Vagina (tissue), 2 donors: Measurements from ENCODE around the gene XIRP2. TPM values are rescaled to one million over a fixed set of nuclear protein-coding genes. Genes with fewer than 3 reads are reported as not detected.
"Not testable (repeated sequence)": the region's sequence is repeated elsewhere in the genome, so short reads cannot be mapped to it uniquely, and the experiment has no call there.

Source experiments
- DNase-seq, 2 donors: peaks; one replicate each; pipeline ENCODE4 v3.0.0-alpha.2; 2017; ENCODE audit errors: extremely low spot score in 2 of 2
- H3K27ac ChIP-seq: fragments of 200-600 bp; sonication (generic); one replicate; pipeline ENCODE4 v1.5.1; 2019
- H3K27me3 ChIP-seq: fragments of 200-600 bp; sonication (generic); one replicate; pipeline ENCODE4 v1.5.1; 2019
- H3K36me3 ChIP-seq, 2 donors: fragments of 200-600 bp; sonication (generic); one replicate each; pipeline ENCODE4 v1.5.1; 2017 to 2019
- H3K4me1 ChIP-seq: fragments of 200-600 bp; sonication (generic); one replicate; pipeline ENCODE4 v1.5.1; 2019
- H3K4me3 ChIP-seq, 2 donors: fragments of 200-600 bp; sonication (generic); 1 replicate in 1 of 2; 2 replicates in 1 of 2; pipeline ENCODE4 v1.5.1; 2016 to 2019
- H3K9me3 ChIP-seq: fragments of 200-600 bp; sonication (generic); one replicate; pipeline ENCODE4 v1.5.1; 2019
- CTCF ChIP-seq, 3 experiments: fragments of 450-650 bp in 2 of 3; fragments of 200-600 bp in 1 of 3; sonication (generic) in 1 of 3; IDR thresholded peaks; one replicate each; pipeline ENCODE4 v1.5.1; 2017 to 2019; ENCODE audit warnings: antibody characterized with exemption in 3 of 3, mild to moderate bottlenecking in 2 of 3, moderate library complexity in 2 of 3
- POLR2A ChIP-seq, 2 donors: fragments of 450-650 bp; IDR thresholded peaks; one replicate each; pipeline ENCODE4 v1.6.1; 2017; ENCODE audit warnings: antibody characterized with exemption in 2 of 2, mild to moderate bottlenecking in 2 of 2, moderate library complexity in 2 of 2
- POLR2AphosphoS5 ChIP-seq, 2 donors: sonication (generic); formaldehyde crosslinking; IDR thresholded peaks; one replicate each; pipeline ENCODE4 v1.9.0; 2017; ENCODE audit warnings: antibody characterized with exemption in 2 of 2, mild to moderate bottlenecking in 2 of 2, low read depth in 1 of 2; ENCODE audit not compliant: insufficient read depth in 1 of 2
- intact Hi-C: fragments of 100-400 bp; cut with DNase I; formaldehyde crosslinking; loops from one replicate; pipeline ENCODE4 v1.15.1; 2023
- total RNA-seq: library from RNA; depleted of rRNA; stranded (reverse); fragments of >200 nt; gene quantifications from one replicate; pipeline ENCODE4 v1.2.3, GENCODE V29; 2016

Gene XIRP2
- total RNA-seq, 1 donor from 2014 or later = not detected

DNA sequence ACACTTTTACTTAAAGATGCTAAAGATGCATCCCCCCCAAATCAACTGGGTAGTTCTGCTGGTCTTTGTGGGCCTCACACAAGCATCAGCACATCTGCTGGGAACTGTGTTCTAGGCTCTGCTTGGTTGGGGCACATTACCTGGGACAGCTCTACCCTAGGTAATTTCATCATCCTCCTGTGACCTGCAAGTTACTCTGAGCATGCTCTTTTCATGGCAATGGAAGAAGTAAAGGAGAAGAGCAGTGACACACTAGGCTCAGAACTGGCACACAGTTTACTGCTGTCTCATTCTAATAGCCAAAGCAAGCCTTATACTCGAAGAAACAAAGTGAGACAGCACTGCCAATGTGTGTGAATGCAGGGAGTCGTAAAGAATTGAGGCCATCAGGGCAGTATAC, 376.7 kb downstream of the XIRP2 start:
- Histone ChIP-seq H3K36me3 (no peaks in the 10 kb centered on the region), H3K9me3 (no peaks in the 10 kb centered on the region), H3K4me3 (no peak overlapping the region), H3K27ac (no peak overlapping the region), H3K4me1 (no peaks in the 10 kb centered on the region), H3K27me3 (no peaks in the 10 kb centered on the region)
- no peak for TF ChIP-seq POLR2A (IDR thresholded peaks at IDR 0.05)
- no peak for TF ChIP-seq POLR2AphosphoS5 (IDR thresholded peaks at IDR 0.05; ENCODE audit: insufficient read depth in 1 of 2, low read depth in 1 of 2)
- TF ChIP-seq CTCF (IDR thresholded peaks at IDR 0.05) = no peak
- DNase-seq = no peak
- intact Hi-C loops = no loop called here

- no peaks in the 10 kb centered on the region for H3K9me3 ChIP-seq
- no peaks in the 10 kb centered on the region for H3K27me3 ChIP-seq
- no peak overlapping the region for H3K27ac ChIP-seq
- intact Hi-C loops = no loop called here
- TF ChIP-seq POLR2A (IDR thresholded peaks at IDR 0.05) = no peak
- TF ChIP-seq POLR2AphosphoS5 (IDR thresholded peaks at IDR 0.05; ENCODE audit: insufficient read depth in 1 of 2, low read depth in 1 of 2) = no peak
- H3K4me1 ChIP-seq = no peaks in the 10 kb centered on the region
- no peaks in the 10 kb centered on the region for H3K36me3 ChIP-seq
- no peak for DNase-seq
- no peak overlapping the region for H3K4me3 ChIP-seq
Observed at GRCh38 chr2:167265722-167266121, 377.4 kb downstream of the XIRP2 start.

- H3K9me3 ChIP-seq, H3K27ac ChIP-seq, H3K36me3 ChIP-seq, DNase-seq, H3K27me3 ChIP-seq, H3K4me3 ChIP-seq, H3K4me1 ChIP-seq, intact Hi-C loops: not testable (repeated sequence)
Observed at GRCh38 chr2:167268245-167268644, 380.0 kb downstream of the XIRP2 start.

DNA sequence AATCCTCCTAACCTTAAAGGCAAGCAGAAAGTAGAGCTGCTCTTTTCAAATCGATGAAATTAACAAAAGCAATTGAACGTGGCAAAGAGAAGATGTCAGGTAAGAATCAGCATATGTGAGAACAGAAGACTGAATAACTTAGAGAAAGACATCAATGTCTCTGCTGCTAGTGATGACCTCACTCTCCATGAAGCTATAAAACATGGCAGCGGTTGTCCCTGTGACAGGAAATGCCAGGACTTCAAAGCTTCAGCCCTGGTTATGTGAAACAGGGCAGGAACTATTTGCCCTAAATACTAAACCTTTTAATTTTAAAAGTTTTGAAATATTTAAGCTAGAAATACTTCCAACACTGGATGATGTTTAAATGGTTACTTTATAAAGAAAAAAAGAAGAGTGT, 383.7 kb downstream of the XIRP2 start:
- Histone ChIP-seq H3K27ac (no peak overlapping the region), H3K4me3 (no peak overlapping the region), H3K4me1 (no peaks in the 10 kb centered on the region), H3K27me3 (no peaks in the 10 kb centered on the region), H3K36me3 (no peaks in the 10 kb centered on the region), H3K9me3 (no peaks in the 10 kb centered on the region)
- no peak for DNase-seq
- intact Hi-C loops = no loop called here
- no peak for TF ChIP-seq CTCF (IDR thresholded peaks at IDR 0.05)
- TF ChIP-seq POLR2AphosphoS5 (IDR thresholded peaks at IDR 0.05; ENCODE audit: insufficient read depth in 1 of 2, low read depth in 1 of 2) = no peak
- TF ChIP-seq POLR2A (IDR thresholded peaks at IDR 0.05) = no peak

GRCh38 chr2:167275046-167275445, 386.8 kb downstream of the XIRP2 start:
- no peak for DNase-seq
- no peak overlapping the region for H3K27ac ChIP-seq
- no peaks in the 10 kb centered on the region for H3K27me3 ChIP-seq
- TF ChIP-seq POLR2A (IDR thresholded peaks at IDR 0.05) = no peak
- TF ChIP-seq POLR2AphosphoS5 (IDR thresholded peaks at IDR 0.05; ENCODE audit: insufficient read depth in 1 of 2, low read depth in 1 of 2) = no peak
- TF ChIP-seq CTCF (IDR thresholded peaks at IDR 0.05) = no peak
- no peaks in the 10 kb centered on the region for H3K4me1 ChIP-seq
- intact Hi-C loops = no loop called here
- no peaks in the 10 kb centered on the region for H3K9me3 ChIP-seq
- no peaks in the 10 kb centered on the region for H3K36me3 ChIP-seq
- no peak overlapping the region for H3K4me3 ChIP-seq

- Histone ChIP-seq H3K27me3 (no peaks in the 10 kb centered on the region), H3K27ac (no peak overlapping the region), H3K9me3 (no peaks in the 10 kb centered on the region), H3K4me3 (no peak overlapping the region), H3K4me1 (no peaks in the 10 kb centered on the region), H3K36me3 (no peaks in the 10 kb centered on the region)
- DNase-seq = no peak
- TF ChIP-seq POLR2AphosphoS5 (IDR thresholded peaks at IDR 0.05; ENCODE audit: insufficient read depth in 1 of 2, low read depth in 1 of 2) (no peak), CTCF (IDR thresholded peaks at IDR 0.05) (no peak), POLR2A (IDR thresholded peaks at IDR 0.05) (no peak)
- intact Hi-C loops = no loop called here
Observed at GRCh38 chr2:167279810-167280209, 391.5 kb downstream of the XIRP2 start.
